Measurements from ENCODE around the gene ERICH4.
"Not testable (repeated sequence)": the region's sequence is repeated elsewhere in the genome, so short reads cannot be mapped to it uniquely, and the experiment has no call there.

ERICH4 gene

GRCh38 chr19:41415154-41415571, 27.8 kb upstream of the ERICH4 start:
- DNase-seq = no peak

GRCh38 chr19:41416194-41416674, 26.7 kb upstream of the ERICH4 start:
- DNase-seq = no peak

DNA sequence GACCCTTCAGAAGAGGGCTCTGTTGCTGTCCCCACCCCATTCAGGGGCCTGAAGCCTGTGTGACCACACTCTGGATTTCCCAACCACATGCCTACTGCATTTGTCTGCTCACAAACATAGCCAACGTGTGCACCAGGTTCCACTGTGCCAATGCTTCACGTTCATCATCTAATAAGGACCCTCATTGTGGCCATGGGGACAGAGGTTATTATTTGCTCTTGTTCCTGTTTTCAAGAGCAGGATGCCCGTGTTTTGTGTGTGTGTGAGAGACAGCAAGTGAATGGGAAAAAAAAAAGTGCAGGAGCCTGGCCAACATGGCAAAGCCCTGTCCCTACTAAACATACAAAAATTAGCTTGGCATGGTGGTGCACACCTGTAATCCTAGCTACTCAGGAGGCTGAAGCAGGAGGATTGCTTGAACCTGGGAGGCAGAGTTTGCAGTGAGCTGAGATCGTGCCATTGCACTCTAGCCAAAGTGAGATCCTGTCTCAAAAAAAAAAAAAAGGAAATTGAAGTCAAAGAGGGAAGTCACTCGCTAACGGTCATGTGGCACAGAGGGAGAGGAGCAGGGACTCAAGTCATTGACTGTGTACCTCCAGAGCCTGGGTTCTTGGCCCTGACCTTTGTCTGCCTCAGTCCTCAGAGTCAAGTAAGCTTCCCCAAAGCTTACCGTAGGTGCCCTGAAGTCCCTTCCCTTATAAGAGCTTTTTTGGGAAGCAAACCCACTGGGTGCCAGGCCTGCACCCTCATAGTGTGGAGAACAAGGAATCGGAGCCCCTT, 22.7 kb upstream of the ERICH4 start:
- DNase-seq = no peak

GRCh38 chr19:41421314-41421713, 21.6 kb upstream of the ERICH4 start:
- no peak for DNase-seq

DNA sequence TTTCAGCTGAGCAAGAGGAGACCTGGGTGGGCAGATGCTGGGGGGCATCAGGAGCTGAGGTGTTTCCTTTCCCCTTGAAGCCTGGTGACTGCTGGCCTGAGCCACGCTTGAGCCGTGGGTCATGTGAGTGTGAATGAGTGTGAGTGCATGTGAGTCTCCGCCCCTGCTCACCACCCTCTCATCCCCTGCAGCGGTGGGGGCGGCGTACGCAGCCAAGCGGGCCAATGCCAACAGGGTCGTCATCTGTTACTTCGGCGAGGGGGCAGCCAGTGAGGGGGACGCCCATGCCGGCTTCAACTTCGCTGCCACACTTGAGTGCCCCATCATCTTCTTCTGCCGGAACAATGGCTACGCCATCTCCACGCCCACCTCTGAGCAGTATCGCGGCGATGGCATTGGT, 21.0 kb upstream of the ERICH4 start:
- DNase-seq = no peak

DNA sequence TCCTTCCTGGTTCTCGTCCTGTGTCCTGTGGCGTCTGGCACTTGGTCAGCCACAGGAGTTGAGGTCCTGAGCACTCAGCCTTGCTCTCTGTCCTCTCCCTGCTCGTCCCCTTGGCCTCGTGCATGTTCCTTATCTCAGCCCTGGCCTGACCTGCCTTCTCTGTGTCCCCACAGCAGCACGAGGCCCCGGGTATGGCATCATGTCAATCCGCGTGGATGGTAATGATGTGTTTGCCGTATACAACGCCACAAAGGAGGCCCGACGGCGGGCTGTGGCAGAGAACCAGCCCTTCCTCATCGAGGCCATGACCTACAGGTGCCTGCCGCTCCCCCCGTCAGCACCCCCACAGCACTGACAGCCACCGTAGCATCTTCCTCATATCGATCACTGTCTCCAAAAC, 20.5 kb upstream of the ERICH4 start:
- DNase-seq = no peak

DNA sequence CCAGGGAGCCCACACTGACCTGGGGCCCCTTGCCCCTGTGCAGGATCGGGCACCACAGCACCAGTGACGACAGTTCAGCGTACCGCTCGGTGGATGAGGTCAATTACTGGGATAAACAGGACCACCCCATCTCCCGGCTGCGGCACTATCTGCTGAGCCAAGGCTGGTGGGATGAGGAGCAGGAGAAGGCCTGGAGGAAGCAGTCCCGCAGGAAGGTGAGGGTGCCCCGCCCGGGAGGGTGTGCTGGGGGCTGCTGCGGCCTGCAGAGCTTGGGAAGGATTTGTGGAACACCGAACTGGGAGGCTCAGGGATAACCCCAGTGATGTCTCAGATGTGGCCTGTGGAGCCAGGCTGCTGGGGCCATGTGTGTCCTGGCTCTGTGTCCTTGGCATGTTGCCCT, 20.0 kb upstream of the ERICH4 start:
- DNase-seq = no peak

DNA sequence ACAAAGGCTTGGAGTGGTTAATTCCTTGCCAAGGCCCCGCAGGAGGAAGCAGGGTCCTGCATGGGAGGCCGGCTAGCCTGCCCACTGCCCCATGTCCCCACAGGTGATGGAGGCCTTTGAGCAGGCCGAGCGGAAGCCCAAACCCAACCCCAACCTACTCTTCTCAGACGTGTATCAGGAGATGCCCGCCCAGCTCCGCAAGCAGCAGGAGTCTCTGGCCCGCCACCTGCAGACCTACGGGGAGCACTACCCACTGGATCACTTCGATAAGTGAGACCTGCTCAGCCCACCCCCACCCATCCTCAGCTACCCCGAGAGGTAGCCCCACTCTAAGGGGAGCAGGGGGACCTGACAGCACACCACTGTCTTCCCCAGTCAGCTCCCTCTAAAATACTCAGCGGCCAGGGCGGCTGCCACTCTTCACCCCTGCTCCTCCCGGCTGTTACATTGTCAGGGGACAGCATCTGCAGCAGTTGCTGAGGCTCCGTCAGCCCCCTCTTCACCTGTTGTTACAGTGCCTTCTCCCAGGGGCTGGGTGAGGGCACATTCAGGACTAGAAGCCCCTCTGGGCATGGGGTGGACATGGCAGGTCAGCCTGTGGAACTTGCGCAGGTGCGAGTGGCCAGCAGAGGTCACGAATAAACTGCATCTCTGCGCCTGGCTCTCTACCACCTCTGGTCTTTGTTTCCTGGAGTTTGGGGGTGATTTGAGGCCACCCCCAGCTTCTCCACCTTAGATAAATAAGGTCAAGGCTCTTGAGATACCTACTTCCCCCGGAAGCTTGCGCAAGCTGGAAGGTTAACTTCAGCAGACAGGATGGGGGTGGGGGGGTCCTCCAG, 18.4 kb upstream of the ERICH4 start:
- no peak for DNase-seq

GRCh38 chr19:41425174-41426115, 17.5 kb upstream of the ERICH4 start:
- no peak for DNase-seq

GRCh38 chr19:41426116-41426841, 16.7 kb upstream of the ERICH4 start:
- no peak for DNase-seq

DNA sequence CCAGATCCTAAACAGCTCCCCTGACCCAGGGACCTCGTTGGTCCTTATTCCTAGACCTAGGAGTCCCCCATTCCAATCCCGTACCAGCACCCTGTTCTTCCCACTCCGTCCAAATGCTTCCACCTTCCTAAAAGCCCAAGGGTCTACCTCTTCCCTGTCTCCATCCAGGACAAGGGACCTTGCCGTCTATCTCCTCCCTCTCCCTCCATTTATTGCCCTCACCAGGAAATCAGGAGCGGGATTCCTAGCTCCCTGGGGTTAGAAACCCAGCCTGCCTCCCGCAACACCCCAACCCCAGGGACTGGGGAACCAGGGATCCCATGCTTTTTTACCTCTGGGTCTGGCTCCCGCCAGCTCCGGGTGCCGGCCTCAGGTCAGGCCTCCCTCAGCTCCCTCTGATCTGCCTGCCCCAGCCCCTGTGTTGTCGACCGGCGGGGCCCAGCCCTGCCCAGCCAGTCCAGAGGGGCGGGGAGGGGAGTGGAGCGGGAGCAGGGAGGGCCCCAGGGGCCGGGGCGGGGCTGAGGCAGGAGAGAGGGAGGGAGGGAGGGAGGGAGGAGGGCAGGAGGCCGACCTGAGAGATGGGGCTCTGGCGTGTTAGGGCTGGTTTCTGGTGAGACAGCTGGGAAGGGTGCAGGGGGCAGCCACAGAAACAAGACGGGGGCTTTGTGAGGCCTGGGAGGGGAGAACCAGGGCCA, 15.9 kb upstream of the ERICH4 start, which contains the start of gene B3GNT8:
TSS of gene B3GNT8 (minus strand) at position 423 of the 695 bp plus-strand sequence. CDS start 596 bp downstream, outside the sequence.
- no peak for DNase-seq

DNA sequence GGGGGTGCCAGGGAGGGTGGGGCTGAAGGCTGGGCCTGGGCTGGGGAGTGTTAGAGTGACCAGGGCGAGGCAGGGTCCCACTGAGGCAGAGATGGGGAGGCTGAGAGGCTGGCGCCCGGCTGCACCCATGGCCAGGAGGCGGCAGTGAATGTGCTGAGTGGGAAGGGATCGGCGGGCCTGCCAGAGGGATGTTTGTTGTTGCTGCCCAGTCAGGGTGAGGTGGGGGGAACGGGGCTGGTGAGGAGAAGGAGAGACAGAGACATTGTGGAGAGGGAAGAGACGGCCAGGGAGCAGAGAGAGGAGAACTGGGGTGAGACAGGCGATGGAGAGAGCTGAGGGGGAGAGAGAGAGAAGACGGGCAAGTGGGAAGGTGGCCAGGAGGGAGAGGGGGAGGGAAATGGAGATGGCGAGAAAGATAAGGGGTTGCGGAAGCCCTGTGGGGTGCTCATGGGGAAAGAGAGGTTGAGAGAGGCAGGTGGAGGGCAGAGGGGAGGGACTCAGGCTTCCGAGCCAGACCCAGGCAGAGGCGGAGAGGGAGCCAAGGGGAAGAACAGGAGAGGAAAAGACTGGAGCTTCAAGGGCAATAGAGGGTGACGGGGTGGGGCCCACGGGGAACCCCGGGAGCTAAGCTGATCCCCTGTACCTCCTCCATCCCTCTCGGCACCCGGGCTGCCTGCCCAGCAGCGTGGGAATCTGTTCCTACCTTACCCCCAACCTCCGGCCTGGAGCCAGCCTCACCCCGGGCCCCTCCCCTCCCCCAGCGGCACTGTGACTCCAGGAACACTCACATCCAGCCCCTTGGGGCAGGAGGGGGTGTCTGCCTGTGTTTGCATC, 15.1 kb upstream of the ERICH4 start:
- DNase-seq = no peak

DNA sequence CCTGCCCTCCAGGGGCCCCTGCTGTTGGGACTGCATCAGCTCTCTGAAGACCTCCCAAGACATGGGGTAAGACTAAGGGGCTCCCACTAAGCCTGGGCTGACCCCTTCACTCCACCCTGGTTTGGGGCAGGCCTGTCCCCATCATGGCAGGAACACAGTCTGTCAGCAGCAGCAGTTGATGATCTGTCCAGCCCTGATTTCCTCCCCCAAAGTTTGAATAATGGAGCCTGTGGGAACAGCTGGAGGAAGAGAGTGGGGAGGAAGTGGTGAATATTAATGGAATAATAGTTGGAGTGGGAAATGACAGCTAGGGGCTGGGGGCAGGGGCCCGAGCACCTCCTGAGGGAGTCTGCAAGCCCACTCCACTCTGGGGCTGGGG, 14.5 kb upstream of the ERICH4 start:
- DNase-seq = no peak

- DNase-seq = no peak
Observed at GRCh38 chr19:41430922-41431321, 12.0 kb upstream of the ERICH4 start.

DNA sequence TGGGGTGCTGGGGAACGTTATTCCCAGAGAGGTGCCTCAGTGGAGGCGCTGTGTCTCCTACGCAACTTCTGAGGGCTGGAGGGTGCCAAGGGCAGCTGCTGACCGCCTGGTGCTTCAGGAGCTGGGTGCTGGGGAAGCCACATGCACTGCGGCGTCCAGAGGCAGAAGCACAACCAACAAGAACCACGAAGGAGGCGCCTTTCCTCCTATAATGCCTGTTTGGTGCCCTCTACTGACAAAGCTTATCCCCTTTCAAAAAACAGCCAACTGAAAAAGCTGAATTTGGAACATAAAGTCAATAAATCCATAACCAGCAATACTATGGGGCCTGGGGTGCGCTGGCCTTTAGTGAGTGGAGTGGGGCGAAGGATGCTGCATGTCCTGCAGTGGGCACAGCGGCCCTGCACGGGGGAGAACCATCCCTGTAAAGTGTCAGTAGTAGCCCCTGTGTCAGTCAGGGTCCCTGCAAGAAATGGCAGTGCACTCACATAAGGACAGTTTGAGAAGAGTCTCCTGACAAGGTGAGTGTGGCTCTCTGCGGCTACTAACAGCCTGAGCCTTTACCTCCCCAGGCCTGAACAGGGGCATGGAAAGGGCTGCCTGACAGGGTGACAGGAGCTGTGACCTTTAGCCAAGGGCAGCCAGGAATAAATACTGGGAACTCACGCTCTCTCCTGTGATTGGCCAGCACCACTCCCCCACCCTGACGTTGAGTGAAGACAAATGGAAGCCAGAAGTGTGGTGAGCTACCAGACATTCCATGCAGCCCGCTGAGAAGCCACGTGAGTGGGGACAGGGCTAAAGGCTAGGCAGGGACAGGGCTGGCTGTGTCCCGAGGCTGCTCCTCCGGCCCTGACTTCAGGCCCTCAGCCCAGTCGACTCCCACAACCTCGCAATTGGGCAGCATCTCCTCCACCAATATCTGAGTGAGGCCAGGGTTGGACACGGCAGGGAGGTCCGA, 11.2 kb upstream of the ERICH4 start:
- no peak for DNase-seq

DNA sequence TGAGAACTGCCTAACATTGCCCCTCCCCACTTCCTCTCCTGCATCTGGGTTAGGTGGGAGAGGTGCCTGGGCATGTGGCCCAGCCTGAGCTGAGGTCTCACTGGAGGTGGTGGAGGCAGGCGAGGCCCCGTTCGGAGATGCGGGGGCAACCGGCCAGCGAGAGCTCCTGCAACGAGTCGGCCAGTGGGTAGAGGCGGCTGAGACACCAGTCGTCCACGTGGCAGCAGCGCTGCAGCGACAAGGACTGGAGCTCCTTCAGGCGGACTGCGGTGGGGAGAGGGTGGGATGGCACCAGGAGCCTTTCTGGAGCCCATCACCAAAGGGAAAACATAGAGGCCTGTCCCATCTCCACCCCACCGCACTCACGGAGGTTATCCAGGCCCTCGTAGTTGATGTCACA, 9.8 kb upstream of the ERICH4 start:
- DNase-seq = no peak

DNA sequence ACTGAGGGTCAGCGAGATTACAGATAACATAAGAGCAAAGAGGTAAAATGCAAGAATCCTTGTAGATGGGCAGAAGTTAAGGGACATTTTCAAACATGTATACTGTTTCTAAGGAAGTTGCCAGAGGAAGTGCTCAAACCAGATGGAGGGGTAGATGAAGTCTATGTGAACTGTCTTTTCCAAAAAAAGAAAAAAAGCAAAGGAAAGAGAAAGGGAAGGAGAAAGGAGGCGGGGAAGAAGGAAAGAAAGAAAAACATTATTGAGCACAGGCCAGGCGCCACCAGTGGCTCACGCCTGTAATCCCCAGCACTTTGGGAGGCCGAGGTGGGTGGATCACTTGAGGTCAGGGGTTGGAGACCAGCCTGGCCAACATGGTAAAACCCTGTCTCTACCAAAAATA, 8.5 kb upstream of the ERICH4 start:
- no peak for DNase-seq

- DNase-seq = not testable (repeated sequence)
Observed at GRCh38 chr19:41435376-41435775, 7.6 kb upstream of the ERICH4 start.

GRCh38 chr19:41435936-41436673, 6.9 kb upstream of the ERICH4 start:
- DNase-seq = no peak

Data from activated CD4-positive, CD25-positive, alpha-beta regulatory T cell (primary cell).